ENCODE results near the gene VGLL2. TPM values are rescaled to one million over a fixed set of nuclear protein-coding genes. Genes with fewer than 3 reads are reported as not detected.

VGLL2 gene
- total RNA-seq, 1 experiment from 2014 or later: not detected

DNA sequence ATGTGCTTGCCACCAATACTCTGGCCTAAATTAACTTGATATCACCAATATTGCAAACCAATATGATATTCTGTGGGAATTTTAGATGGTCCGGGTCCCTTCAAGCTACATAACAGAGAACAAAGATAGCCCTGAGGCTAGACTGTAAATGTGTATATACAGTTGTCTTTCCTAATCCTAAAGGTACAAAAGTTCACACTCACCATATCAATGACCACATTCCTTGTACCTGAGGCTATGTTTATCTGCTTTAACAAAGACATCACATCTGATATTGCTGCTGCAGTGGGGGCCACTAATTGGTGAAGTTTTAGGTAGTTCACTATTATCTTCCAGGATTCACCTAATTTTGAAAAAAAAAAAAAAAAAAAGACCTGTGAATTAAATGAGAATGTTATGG lies 38.6 kb upstream of the VGLL2 start:
- in situ Hi-C loops (cut with HindIII; ENCODE audit: low pct_unique_long_range_greater_than_20kb, low sequenced_read_pairs): no loop called here

DNA sequence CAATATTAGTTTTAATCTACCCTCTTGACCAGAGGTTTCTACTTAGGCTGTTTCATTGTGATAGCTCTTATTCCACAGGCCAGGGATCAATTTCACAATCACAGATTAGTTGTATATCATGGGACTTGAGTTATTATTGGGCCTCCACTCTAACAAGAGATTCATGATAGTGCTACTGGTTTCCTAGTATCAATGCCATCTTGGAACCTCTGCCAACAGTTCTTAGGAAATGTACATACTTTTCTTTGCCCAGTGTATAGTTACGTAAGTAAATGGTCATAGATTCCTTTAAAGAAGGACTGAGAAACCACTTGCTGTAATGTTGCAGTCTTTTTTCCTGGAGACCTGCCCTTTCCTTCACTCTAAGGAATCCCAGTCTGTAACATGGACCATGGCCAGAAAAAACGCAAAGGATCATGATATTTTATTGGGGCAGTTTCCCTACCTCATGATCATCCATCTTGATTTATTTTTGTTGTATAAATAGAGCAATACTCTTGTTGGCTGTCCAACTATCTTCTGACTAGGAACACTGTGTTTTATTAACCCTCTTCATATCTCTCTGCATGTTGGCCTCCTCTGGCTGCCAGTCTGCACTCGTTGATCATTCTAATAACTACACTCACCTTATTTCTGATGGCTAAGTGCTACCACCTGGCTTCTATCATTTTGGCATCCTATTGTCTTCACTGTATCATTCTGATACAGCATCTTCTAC lies 38.0 kb upstream of the VGLL2 start:
- no peak overlapping the region for H3K27ac ChIP-seq (ENCODE audit: low read length)
- H3K36me3 ChIP-seq (ENCODE audit: control insufficient read depth, insufficient read depth, low read length): no peaks in the 10 kb centered on the region
- in situ Hi-C loops (cut with HindIII; ENCODE audit: low pct_unique_long_range_greater_than_20kb, low sequenced_read_pairs): no loop called here
- no peaks in the 10 kb centered on the region for H3K9me3 ChIP-seq (ENCODE audit: control insufficient read depth, insufficient read depth, low read depth, low read length)
- POLR2A ChIA-PET: no interaction called here
- CTCF ChIA-PET: no interaction called here
- TF ChIP-seq TCF7L2 (IDR thresholded peaks at IDR 0.05; ENCODE audit: low read depth, low read length) (no peak), POLR2AphosphoS5 (IDR thresholded peaks at IDR 0.05; ENCODE audit: low read depth, low read length) (no peak)
- no peaks in the 10 kb centered on the region for H3K4me1 ChIP-seq (ENCODE audit: control insufficient read depth, insufficient read depth, low read length)
- no peak overlapping the region for H3K4me3 ChIP-seq (ENCODE audit: low read depth in 2 of 2, low read length in 2 of 2)
- H3K27me3 ChIP-seq (ENCODE audit: control insufficient read depth, insufficient read depth, low read length): no peaks in the 10 kb centered on the region
- BruUV-seq (replicated peaks): no TSS peak
- ATAC-seq (no peak), DNase-seq (ENCODE audit: low read depth, low spot score) (no peak)
- intact Hi-C loops (cut with micrococcal nuclease; ENCODE audit: unreplicated experiment): no loop called here

More for the DNA sequence above, 38.6 kb upstream of the VGLL2 start:
- no peak for DNase-seq (ENCODE audit: low read depth, low spot score)
- no peaks in the 10 kb centered on the region for H3K36me3 ChIP-seq (ENCODE audit: control insufficient read depth, insufficient read depth, low read length)
- CTCF ChIA-PET: no interaction called here
- no TSS peak for BruUV-seq (replicated peaks)
- H3K4me3 ChIP-seq (ENCODE audit: low read depth in 2 of 2, low read length in 2 of 2): no peak overlapping the region
- no peaks in the 10 kb centered on the region for H3K9me3 ChIP-seq (ENCODE audit: control insufficient read depth, insufficient read depth, low read depth, low read length)
- no peaks in the 10 kb centered on the region for H3K27me3 ChIP-seq (ENCODE audit: control insufficient read depth, insufficient read depth, low read length)
- POLR2A ChIA-PET: no interaction called here
- H3K4me1 ChIP-seq (ENCODE audit: control insufficient read depth, insufficient read depth, low read length): no peaks in the 10 kb centered on the region
- ATAC-seq: no peak
- no peak for TF ChIP-seq POLR2AphosphoS5 (IDR thresholded peaks at IDR 0.05; ENCODE audit: low read depth, low read length)
- TF ChIP-seq, protein P1, sequence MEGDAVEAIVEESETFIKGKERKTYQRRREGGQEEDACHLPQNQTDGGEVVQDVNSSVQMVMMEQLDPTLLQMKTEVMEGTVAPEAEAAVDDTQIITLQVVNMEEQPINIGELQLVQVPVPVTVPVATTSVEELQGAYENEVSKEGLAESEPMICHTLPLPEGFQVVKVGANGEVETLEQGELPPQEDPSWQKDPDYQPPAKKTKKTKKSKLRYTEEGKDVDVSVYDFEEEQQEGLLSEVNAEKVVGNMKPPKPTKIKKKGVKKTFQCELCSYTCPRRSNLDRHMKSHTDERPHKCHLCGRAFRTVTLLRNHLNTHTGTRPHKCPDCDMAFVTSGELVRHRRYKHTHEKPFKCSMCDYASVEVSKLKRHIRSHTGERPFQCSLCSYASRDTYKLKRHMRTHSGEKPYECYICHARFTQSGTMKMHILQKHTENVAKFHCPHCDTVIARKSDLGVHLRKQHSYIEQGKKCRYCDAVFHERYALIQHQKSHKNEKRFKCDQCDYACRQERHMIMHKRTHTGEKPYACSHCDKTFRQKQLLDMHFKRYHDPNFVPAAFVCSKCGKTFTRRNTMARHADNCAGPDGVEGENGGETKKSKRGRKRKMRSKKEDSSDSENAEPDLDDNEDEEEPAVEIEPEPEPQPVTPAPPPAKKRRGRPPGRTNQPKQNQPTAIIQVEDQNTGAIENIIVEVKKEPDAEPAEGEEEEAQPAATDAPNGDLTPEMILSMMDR (IDR thresholded peaks at IDR 0.05): no peak
- TF ChIP-seq SIN3A (IDR thresholded peaks at IDR 0.05; ENCODE audit: borderline replicate concordance, insufficient read depth, low read depth, low read length): no peak
- TF ChIP-seq TCF7L2 (IDR thresholded peaks at IDR 0.05; ENCODE audit: low read depth, low read length): no peak
- TF ChIP-seq, protein P2, sequence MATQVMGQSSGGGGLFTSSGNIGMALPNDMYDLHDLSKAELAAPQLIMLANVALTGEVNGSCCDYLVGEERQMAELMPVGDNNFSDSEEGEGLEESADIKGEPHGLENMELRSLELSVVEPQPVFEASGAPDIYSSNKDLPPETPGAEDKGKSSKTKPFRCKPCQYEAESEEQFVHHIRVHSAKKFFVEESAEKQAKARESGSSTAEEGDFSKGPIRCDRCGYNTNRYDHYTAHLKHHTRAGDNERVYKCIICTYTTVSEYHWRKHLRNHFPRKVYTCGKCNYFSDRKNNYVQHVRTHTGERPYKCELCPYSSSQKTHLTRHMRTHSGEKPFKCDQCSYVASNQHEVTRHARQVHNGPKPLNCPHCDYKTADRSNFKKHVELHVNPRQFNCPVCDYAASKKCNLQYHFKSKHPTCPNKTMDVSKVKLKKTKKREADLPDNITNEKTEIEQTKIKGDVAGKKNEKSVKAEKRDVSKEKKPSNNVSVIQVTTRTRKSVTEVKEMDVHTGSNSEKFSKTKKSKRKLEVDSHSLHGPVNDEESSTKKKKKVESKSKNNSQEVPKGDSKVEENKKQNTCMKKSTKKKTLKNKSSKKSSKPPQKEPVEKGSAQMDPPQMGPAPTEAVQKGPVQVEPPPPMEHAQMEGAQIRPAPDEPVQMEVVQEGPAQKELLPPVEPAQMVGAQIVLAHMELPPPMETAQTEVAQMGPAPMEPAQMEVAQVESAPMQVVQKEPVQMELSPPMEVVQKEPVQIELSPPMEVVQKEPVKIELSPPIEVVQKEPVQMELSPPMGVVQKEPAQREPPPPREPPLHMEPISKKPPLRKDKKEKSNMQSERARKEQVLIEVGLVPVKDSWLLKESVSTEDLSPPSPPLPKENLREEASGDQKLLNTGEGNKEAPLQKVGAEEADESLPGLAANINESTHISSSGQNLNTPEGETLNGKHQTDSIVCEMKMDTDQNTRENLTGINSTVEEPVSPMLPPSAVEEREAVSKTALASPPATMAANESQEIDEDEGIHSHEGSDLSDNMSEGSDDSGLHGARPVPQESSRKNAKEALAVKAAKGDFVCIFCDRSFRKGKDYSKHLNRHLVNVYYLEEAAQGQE (IDR thresholded peaks at IDR 0.05; ENCODE audit: insufficient read depth in 1 of 2, low read depth in 2 of 2, low read length in 1 of 2): no peak
- intact Hi-C loops (cut with micrococcal nuclease; ENCODE audit: unreplicated experiment): no loop called here
- H3K27ac ChIP-seq (ENCODE audit: low read length): no peak overlapping the region

DNA sequence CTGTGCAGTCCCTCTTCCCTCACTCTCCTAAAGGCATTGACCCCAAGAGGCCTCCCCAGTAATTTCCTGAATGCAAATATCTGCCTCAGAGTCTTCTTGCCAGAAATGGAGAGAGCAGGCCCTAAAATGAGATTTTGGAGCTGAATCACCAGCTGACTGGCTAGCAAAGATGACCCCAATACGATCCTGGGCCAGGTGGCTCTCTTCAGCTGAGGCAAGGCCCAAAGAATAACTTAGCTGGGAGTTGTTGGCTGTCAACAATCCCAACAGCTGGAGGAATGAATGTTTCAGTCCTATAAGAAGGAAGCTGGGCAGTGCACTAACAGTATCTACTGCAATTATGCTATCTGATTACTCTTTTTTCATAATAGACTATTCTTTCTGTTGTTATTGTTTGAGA lies 37.2 kb upstream of the VGLL2 start:
- POLR2A ChIA-PET: no interaction called here
- BruUV-seq (replicated peaks): no TSS peak
- no peak overlapping the region for H3K4me3 ChIP-seq (ENCODE audit: low read depth in 2 of 2, low read length in 2 of 2)
- no peak for DNase-seq (ENCODE audit: low read depth, low spot score)
- H3K27ac ChIP-seq (ENCODE audit: low read length): no peak overlapping the region
- CTCF ChIA-PET: no interaction called here
- H3K4me1 ChIP-seq (ENCODE audit: control insufficient read depth, insufficient read depth, low read length): no peaks in the 10 kb centered on the region
- TF ChIP-seq SIN3A (IDR thresholded peaks at IDR 0.05; ENCODE audit: borderline replicate concordance, insufficient read depth, low read depth, low read length) (no peak), TCF7L2 (IDR thresholded peaks at IDR 0.05; ENCODE audit: low read depth, low read length) (no peak), POLR2AphosphoS5 (IDR thresholded peaks at IDR 0.05; ENCODE audit: low read depth, low read length) (no peak)
- TF ChIP-seq, protein P2 (IDR thresholded peaks at IDR 0.05; ENCODE audit: insufficient read depth in 1 of 2, low read depth in 2 of 2, low read length in 1 of 2): no peak
- TF ChIP-seq, protein P1 (IDR thresholded peaks at IDR 0.05): no peak
- H3K9me3 ChIP-seq (ENCODE audit: control insufficient read depth, insufficient read depth, low read depth, low read length): no peaks in the 10 kb centered on the region
- in situ Hi-C loops (cut with HindIII; ENCODE audit: low pct_unique_long_range_greater_than_20kb, low sequenced_read_pairs): no loop called here
- intact Hi-C loops (cut with micrococcal nuclease; ENCODE audit: unreplicated experiment): no loop called here
- no peak for ATAC-seq
- H3K27me3 ChIP-seq (ENCODE audit: control insufficient read depth, insufficient read depth, low read length): no peaks in the 10 kb centered on the region
- H3K36me3 ChIP-seq (ENCODE audit: control insufficient read depth, insufficient read depth, low read length): no peaks in the 10 kb centered on the region

Measured in Panc1 (cell line).